ENCODE data around the gene EDC4.
"Not testable (repeated sequence)": the region's sequence is repeated elsewhere in the genome, so short reads cannot be mapped to it uniquely, and the experiment has no call there.

EDC4 gene

GRCh38 chr16:67909056-67909742, 36.3 kb downstream of the EDC4 start:
- DNase-seq (ENCODE audit: low spot score) = no peak

- DNase-seq (ENCODE audit: low spot score) = no peak
These were observed 37.3 kb downstream of the EDC4 start for GRCh38 chr16:67910158-67910557.

- no peak for DNase-seq (ENCODE audit: low spot score)
These were observed 42.1 kb downstream of the EDC4 start for GRCh38 chr16:67914758-67915495.

GRCh38 chr16:67915496-67915769, 42.6 kb downstream of the EDC4 start:
- DNase-seq (ENCODE audit: low spot score) = not testable (repeated sequence)

GRCh38 chr16:67915831-67916723, 43.2 kb downstream of the EDC4 start:
- DNase-seq (ENCODE audit: low spot score) = no peak

- DNase-seq (ENCODE audit: low spot score) = no peak
These were observed 44.4 kb downstream of the EDC4 start for GRCh38 chr16:67917140-67917851.

GRCh38 chr16:67917852-67918236, 45.0 kb downstream of the EDC4 start:
- DNase-seq (ENCODE audit: low spot score) = peak; percentile 91

GRCh38 chr16:67919622-67920221, 46.9 kb downstream of the EDC4 start:
- DNase-seq (ENCODE audit: low spot score) = no peak

- no peak for DNase-seq (ENCODE audit: low spot score)
These were observed 49.4 kb downstream of the EDC4 start for GRCh38 chr16:67922221-67922620.

GRCh38 chr16:67922740-67923139, 49.9 kb downstream of the EDC4 start:
- no peak for DNase-seq (ENCODE audit: low spot score)

- no peak for DNase-seq (ENCODE audit: low spot score)
These were observed 50.7 kb downstream of the EDC4 start for GRCh38 chr16:67923414-67924116.

GRCh38 chr16:67924140-67924906, 51.5 kb downstream of the EDC4 start:
- DNase-seq (ENCODE audit: low spot score) = no peak

- peak; percentile 78 for DNase-seq (ENCODE audit: low spot score)
These were observed 53.4 kb downstream of the EDC4 start for GRCh38 chr16:67926181-67926750.

GRCh38 chr16:67927131-67927941, 54.5 kb downstream of the EDC4 start:
- no peak for DNase-seq (ENCODE audit: low spot score)

GRCh38 chr16:67928147-67928546, 55.3 kb downstream of the EDC4 start:
- no peak for DNase-seq (ENCODE audit: low spot score)

GRCh38 chr16:67928561-67929364, 55.9 kb downstream of the EDC4 start:
- DNase-seq (ENCODE audit: low spot score) = peak; percentile 85

- no peak for DNase-seq (ENCODE audit: low spot score)
These were observed 57.3 kb downstream of the EDC4 start for GRCh38 chr16:67930191-67930590.

GRCh38 chr16:67930678-67931211, 57.9 kb downstream of the EDC4 start:
- no peak for DNase-seq (ENCODE audit: low spot score)
